Neural progenitor cell (in vitro differentiated cells): ENCODE results near the gene HYAL3.

Experiments used
- CTCF ChIP-seq: fragments of 200-600 bp; sonication (generic); IDR thresholded peaks from 2 replicates; pipeline ENCODE4 v1.5.1; 2017; ENCODE audit warnings: antibody characterized with exemption, mild to moderate bottlenecking
- EZH2phosphoT487 ChIP-seq: fragments of 200-600 bp; sonication (generic); IDR thresholded peaks from 2 replicates; pipeline ENCODE4 v1.6.1; 2017; ENCODE audit warnings: antibody characterized with exemption

- no peak for TF ChIP-seq EZH2phosphoT487
- no peak for TF ChIP-seq CTCF
These were observed 6.0 kb downstream of the HYAL3 start for GRCh38 chr3:50293079-50293801.
